ENCODE measurements around the gene MAML3. TPM values are rescaled to one million over a fixed set of nuclear protein-coding genes. Genes with fewer than 3 reads are reported as not detected.
A peak's percentile ranks its signal among the peaks of the same experiment; 100 is the strongest.

The MAML3 gene
- total RNA-seq, 1 experiment from 2014 or later, result 0.13 TPM

DNA sequence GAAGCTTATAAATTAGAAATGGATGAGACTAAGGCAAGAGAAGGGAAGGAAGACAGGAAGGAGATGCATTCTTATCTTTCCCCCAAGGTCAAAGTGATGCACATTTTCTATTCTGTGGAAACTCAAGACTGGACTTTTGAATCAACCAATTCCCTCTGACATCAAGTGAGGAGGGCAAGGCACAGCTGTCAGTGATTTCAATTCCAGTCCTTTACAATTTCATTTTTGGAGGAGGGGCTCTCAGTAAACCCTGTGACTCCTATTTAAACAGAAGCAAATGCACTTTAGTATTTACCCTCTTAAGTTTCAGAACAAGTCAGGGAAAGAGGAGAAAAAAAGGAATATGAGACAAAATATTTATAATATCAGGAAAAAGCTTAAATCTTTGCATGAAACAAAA is 354.4 kb downstream of the MAML3 start:
- Histone ChIP-seq H3K27me3 (no peaks in the 10 kb centered on the region), H3K4me3 (no peak overlapping the region)
- no peak for DNase-seq

DNA sequence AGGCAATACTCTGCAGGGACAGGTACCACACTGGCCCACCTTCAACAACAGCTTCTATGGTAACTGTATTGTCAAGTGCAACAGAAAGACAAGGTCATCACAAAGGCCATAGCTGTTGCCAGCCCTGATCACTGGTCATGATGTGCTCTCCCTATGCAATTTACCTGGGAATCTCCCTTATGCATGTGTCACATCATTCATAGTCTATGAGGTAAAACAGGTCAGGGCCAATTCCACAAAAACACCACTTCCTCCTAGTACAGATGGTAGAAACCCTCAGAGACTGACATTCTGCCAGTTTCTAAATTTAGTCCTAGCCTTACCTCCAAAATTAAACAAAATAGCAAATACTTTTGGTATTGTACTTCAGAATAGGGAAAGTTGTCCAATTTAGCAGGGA is 355.5 kb downstream of the MAML3 start:
- Histone ChIP-seq H3K9me3 (no peaks in the 10 kb centered on the region), H3K4me3 (no peak overlapping the region), H3K36me3 (no peaks in the 10 kb centered on the region), H3K27me3 (no peaks in the 10 kb centered on the region)
- no peak for DNase-seq

More for the DNA sequence above, 354.4 kb downstream of the MAML3 start:
- Histone ChIP-seq H3K9me3 (no peaks in the 10 kb centered on the region), H3K36me3 (no peaks in the 10 kb centered on the region)

DNA sequence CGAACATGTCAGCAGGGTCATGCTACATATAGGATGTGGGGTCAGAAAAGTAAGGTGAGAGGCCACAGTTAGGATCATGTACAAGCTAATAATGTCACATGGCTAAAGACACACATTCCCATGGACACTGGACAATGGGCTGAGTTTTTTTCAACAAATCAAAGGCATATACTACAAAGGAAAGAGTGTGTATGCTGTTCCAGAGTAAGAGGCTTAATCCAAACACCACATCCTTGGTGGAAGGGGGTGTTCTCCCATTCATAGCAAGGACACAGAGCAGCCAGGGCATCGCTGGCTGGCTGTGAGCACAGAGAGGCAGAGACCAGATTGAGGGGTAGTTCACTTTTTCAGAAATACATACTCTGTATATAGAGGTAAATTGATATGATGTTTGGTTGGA is 356.7 kb downstream of the MAML3 start:
- H3K27me3 ChIP-seq, result no peaks in the 10 kb centered on the region
- H3K4me3 ChIP-seq, result no peak overlapping the region
- no peaks in the 10 kb centered on the region for H3K9me3 ChIP-seq
- H3K36me3 ChIP-seq, result no peaks in the 10 kb centered on the region
- no peak for DNase-seq

DNA sequence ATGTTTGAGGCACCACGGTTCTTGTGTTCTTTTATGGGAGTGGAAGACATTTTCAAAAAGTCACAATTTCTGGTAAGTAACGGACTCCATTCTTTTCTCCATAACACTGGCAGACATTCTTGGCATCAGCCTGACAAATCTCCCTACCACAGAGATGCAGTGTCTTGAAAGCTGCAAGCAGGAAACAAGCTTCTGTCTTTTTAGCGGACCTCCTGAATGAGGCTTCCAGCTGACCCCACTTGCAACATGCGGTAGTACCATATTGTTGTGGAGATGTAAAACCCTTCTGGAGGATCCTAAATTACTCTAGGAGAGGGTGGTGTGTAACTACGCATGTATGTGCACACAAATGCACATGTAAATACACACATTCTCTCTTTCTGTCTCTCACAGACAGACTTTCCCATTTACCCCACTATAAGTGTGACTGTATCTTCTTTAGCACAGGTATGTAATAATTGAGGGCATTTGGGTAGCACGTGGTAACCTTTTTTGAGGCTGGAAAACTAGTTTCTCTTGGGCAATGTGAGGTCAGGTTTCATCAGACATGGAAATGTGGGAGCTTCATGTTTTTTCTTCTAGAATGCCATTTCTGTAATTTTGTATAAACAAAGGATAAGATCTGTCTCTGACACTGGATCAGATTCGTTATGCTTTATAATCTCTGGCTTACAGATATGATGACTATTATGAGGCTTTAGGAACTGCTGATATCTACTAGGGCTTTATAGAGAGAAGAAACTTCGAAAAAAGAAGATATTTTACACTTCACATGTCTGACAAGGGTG is 358.3 kb downstream of the MAML3 start:
- DNase-seq, result no peak
- H3K27me3 ChIP-seq, result no peaks in the 10 kb centered on the region
- H3K9me3 ChIP-seq, result no peaks in the 10 kb centered on the region
- H3K36me3 ChIP-seq, result no peaks in the 10 kb centered on the region
- no peak overlapping the region for H3K4me3 ChIP-seq

DNA sequence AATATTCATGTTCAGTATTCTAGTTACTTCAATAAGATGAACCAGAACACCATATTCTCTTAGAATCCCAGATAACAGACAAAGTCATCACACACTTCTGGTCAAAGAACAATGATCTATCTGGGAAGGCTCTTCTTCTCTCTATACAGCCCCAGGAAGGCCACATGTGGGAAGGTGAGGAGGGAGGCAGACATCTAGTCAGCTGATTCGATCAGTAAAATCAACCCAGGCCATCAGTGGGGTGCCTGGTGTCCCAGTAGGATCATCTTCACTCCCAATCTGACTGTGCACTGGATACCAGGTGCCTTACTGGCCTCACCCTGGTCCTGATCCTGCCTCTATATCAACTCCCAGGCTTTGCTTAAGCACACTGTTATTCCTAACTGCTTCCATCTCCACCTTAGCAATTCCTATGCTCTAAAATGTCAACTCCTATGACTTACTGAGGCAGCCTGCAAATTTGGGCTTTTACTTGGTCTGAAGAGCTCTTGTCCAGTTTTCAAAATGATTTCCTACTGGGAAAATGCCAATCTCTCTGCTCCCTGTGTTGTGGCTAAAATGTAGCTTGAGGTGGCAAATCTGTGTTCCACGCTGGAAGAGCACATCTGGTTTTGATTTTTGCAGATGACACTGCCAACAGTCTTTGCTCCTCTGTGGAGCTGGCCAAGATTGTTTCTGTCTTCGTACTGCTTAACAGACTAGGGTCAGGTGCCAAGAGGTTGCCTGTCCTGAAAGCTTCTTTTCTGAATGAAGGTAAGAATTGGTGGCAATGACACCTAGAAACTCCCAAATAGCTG is 359.6 kb downstream of the MAML3 start:
- Histone ChIP-seq H3K36me3 (no peaks in the 10 kb centered on the region), H3K9me3 (no peaks in the 10 kb centered on the region), H3K4me3 (no peak overlapping the region), H3K27me3 (no peaks in the 10 kb centered on the region)
- DNase-seq, result peak; percentile 34

DNA sequence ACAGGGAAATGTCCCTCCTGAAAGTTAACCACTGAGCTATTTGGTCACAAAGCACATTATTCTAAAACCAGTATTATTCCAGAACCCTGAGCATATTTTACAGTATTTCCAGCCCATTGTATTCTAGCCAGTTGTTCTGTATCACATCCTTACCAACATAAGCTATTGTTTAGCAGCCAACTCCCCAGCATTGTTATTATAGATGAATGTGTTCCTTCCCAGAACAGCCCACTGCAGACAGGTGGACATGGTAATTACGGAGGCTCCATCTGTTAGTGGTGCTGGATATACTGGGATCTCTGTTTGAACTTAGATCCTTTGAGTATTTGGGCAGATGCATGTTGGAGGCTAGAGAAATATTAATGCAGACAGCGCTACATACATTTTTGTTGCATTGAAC is 362.3 kb downstream of the MAML3 start:
- no peaks in the 10 kb centered on the region for H3K9me3 ChIP-seq
- no peak for DNase-seq
- no peaks in the 10 kb centered on the region for H3K36me3 ChIP-seq
- no peak overlapping the region for H3K4me3 ChIP-seq
- no peaks in the 10 kb centered on the region for H3K27me3 ChIP-seq

DNA sequence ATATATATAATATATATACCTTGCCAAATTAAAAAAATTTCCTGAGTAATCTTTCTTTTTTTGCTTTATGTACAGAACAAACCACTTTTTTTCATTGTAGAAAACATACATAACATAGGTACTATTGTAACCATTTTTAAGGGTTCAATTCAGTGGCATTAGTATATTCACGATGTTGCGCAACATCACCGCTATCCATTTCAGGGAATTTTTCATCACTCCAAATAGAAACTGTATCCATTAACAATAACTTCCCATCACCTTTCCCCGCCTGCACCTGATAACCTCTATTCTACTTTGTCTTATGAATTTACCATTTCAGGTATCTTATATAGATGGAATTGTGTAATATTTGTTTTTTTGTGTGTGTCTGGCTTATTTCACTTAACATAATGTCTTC is 363.7 kb downstream of the MAML3 start:
- no peak overlapping the region for H3K4me3 ChIP-seq

DNA sequence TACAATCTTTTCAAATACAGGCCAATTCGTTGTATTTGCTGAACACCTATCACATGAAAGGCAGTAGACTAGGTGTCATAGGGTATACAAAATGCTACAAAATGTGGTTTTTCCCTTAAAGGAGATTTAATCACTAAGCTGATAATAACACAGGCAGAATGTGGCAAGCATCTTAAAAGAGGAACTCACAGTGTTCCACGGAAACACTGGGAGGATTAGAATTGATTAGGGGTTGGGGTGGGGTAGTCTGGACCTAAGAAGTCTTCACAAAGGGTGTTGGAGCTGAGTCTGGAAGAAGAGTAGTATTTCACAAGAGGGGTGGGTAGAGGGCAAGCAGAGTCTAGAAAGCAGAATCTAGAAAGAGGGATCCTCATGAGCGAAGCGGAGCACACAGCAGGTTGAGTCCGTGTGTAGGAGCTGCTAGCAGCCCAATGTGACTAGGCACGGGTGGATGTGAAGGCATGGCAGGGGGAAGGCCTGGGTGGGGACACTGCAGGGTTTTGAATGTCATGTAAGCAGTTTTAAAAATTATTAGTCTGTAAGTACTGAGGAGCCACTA is 364.8 kb downstream of the MAML3 start:
- Histone ChIP-seq H3K36me3 (no peaks in the 10 kb centered on the region), H3K9me3 (no peaks in the 10 kb centered on the region), H3K27me3 (no peaks in the 10 kb centered on the region), H3K4me3 (no peak overlapping the region)
- DNase-seq, result no peak

More for the DNA sequence above, 363.7 kb downstream of the MAML3 start:
- H3K9me3 ChIP-seq, result no peaks in the 10 kb centered on the region
- DNase-seq, result no peak
- H3K27me3 ChIP-seq, result no peaks in the 10 kb centered on the region
- no peaks in the 10 kb centered on the region for H3K36me3 ChIP-seq

DNA sequence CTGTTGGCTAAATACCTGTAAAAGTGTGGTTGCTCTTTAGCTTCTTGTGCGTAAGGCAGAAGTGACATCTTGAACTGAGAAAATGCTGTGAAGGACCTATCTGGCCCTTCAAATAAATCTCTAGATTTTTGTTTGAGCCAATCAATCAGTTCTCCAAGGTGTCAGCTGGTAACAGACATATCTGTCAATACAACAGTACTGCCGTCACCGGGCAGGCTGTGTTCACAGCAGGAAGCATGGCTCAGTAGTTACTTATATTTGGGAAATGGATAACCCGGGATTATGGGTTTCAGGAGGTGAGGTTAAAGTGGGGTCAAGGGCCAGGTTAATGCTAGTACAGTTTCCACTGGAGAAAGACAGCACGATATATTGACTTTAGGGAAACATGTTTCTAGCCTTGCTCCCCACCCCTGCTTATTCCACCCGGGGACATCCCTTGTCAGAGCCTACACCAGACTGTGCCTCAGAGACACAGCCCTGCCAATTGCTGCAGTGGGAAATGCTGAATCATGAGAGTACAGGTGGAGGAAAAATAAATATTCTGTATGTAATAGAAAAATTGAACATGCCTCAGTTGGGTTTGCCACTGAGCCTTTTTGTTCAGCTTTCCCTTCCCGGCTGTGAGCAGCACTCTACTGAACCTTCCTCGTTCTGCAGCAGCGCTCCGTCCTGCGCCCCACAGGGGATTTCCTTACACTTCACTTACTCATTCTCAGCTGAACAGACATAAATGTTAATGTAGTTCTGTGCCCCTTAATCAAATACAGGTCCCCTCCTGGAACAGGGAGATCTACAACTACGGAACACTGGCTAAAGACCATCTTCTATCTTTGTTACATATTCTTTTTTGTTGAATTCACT is 367.3 kb downstream of the MAML3 start:
- Histone ChIP-seq H3K4me3 (no peak overlapping the region), H3K36me3 (no peaks in the 10 kb centered on the region), H3K9me3 (no peaks in the 10 kb centered on the region), H3K27me3 (no peaks in the 10 kb centered on the region)
- DNase-seq, result no peak

DNA sequence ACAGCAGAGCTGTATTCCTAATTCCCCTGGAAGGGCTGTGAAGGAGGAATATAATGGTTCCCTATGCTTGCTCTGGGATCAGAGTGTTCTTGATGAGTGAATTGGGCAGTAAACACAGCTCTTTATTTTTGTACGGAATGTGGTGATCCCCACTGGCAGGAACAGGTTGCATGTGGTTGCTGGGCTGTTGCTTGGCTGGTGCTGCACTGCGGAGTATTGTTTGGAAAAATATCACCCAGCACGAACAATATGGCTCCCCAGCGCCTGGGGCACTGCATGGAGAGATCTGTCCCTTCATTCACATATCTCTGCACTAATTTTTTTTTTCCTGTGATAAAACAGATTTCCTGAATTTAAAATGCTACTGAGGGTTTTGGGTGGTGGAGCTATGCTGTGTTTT is 368.6 kb downstream of the MAML3 start:
- no peaks in the 10 kb centered on the region for H3K36me3 ChIP-seq
- no peak overlapping the region for H3K4me3 ChIP-seq
- no peaks in the 10 kb centered on the region for H3K27me3 ChIP-seq
- H3K9me3 ChIP-seq, result no peaks in the 10 kb centered on the region
- no peak for DNase-seq

DNA sequence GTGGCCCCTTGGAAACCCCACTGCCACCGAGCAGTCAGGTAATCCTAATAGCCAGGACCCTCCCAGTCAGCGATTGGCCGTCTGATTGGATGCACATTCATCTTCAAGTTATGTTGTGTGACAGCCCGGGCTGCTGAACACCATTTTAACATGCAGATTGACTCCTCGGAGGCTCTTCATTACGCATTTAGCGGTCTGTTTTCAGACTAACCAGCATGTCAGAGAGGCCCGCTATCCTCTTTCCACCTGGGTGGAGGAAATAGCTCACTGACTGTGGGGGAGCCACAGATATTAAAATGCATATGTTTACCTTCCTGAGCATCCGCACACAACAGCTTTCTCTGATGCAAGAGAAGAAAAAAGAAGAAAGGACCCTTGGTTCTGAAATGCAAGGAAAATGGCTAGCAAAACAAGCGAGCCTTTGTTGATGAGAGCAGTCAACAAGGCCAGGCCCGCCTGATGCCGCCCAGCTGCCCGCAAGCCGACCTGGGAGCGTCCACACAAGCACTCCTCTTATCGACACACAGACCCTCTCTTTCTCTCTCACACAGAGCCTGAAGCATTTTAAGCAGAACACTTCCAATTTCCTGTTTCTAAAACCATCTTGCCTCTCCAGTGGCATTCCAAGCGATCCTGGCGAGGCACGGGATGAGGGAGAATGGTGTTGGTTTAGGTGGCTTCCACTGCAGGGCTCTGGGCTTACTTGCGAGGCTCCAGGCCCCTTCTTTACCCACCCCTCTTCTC is 370.1 kb downstream of the MAML3 start:
- no peak for DNase-seq
- H3K9me3 ChIP-seq, result no peaks in the 10 kb centered on the region
- H3K36me3 ChIP-seq, result no peaks in the 10 kb centered on the region
- no peak overlapping the region for H3K4me3 ChIP-seq
- H3K27me3 ChIP-seq, result no peaks in the 10 kb centered on the region

DNA sequence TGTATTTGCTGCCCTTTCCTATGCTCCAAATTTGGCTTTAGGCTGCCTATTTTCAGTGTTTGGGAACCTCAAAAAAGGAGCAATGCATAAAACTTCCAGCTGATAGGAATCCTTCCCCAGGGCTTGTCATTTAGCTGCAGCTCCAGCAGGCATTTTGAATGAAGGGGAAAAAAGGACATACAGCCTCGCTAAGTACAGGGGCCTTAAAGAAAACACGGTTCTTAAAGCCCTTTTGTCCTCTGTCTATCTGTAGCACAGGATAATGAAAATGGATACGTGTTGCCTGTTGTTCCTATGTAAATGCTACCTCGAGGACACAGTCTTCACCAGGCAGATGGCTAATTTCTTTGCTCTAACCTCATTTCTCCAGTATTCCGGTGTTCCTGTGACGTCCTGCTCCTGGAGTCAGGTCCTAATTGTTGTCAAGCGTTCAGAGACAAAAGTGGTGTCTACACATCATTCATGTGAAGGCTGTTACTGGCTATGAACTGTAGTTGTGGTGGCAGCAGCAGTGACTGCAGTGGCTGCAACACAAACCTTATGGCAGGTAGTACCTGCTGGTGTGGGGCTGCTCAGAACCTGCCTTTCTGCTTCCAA is 371.0 kb downstream of the MAML3 start:
- no peak overlapping the region for H3K4me3 ChIP-seq
- no peaks in the 10 kb centered on the region for H3K27me3 ChIP-seq
- no peaks in the 10 kb centered on the region for H3K36me3 ChIP-seq
- no peak for DNase-seq
- no peaks in the 10 kb centered on the region for H3K9me3 ChIP-seq

DNA sequence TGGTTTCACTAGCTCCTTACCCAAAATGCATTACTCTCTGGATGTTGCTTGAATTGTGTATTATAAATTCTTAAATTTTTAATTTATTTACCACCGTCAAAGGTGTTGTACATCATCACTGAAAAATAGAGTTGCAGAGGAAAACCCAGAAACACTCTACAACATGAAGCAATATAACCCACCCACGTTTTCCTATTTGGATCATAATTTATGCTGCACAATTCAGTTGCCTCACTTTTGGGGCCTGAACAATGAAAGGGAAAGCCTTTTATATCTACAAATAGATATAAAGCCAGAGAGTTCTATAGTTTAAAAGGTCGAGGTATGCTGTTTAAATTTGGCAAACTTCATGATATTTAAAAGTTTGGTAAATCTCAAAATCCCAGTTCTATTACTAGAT is 372.9 kb downstream of the MAML3 start:
- Histone ChIP-seq H3K27me3 (no peaks in the 10 kb centered on the region), H3K36me3 (no peaks in the 10 kb centered on the region), H3K9me3 (no peaks in the 10 kb centered on the region), H3K4me3 (no peak overlapping the region)
- DNase-seq, result no peak

DNA sequence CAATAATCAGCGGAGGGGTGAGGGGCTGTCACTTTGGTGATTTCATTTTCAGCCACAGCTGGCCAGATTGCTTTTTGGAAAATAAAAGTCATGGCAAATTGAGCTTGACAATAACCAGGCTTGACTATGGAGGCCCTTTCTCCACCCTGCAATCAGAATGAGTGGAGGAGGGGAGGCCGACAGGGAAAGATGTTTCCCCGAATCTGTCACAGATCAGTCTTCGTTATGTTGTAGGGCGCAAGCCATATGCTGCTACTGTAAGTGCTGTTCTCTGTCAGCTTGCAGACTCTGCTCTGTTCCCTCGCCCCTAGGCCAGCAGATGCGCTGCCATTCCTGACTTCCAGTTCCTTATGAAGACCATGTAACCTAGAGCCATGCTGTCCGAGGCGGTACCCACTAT is 374.3 kb downstream of the MAML3 start:
- H3K27me3 ChIP-seq, result no peaks in the 10 kb centered on the region

DNA sequence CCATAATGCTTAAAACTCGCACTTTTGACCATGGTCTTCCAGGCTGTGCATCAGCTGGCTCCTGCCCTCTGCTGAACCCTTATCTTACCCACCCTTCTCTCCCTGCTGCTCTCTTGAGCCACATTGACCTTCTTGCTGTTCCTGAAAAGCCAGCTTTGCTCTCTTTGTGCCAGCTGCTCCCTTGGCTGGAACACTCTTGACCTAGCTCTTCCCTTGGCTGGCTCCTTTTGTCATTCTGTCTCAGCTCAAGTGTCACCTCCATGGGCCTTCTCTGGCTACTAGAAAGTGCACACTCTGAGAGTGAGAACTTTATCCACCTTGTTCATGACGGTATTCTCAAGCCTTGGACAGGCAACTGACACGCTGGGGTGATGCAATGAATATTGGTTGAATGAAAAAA is 376.2 kb downstream of the MAML3 start:
- Histone ChIP-seq H3K27me3 (no peaks in the 10 kb centered on the region), H3K4me3 (no peak overlapping the region), H3K9me3 (no peaks in the 10 kb centered on the region), H3K36me3 (no peaks in the 10 kb centered on the region)
- DNase-seq, result no peak

More for the DNA sequence above, 374.3 kb downstream of the MAML3 start:
- Histone ChIP-seq H3K4me3 (no peak overlapping the region), H3K9me3 (no peaks in the 10 kb centered on the region), H3K36me3 (no peaks in the 10 kb centered on the region)
- no peak for DNase-seq

DNA sequence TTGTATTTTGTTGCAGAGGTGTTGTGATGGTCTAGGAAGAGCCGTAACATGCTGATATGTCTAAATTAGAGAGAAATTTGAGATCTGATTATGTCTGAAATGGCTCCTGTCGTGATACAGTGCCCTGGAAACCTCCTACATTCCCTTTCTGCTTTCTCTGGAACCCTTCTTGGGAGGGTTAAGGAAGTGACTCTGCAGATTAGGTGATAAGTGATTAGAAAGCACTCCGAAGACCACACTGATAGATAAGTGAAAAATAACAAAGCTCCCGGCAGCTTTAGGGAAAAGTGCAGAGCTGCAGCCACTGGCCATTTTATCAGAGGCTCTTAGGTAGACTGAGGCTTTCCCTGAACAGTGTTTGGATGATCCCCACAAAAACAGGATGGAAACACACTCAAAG is 377.7 kb downstream of the MAML3 start:
- no peak for DNase-seq

More for the DNA sequence above, 377.7 kb downstream of the MAML3 start:
- no peaks in the 10 kb centered on the region for H3K36me3 ChIP-seq
- H3K27me3 ChIP-seq, result no peaks in the 10 kb centered on the region
- no peak overlapping the region for H3K4me3 ChIP-seq
- no peaks in the 10 kb centered on the region for H3K9me3 ChIP-seq
